A549 (cell line): Measurements from ENCODE around the gene MTHFD2.

Experiments used
- CBX2 ChIP-seq: fragments of 200-600 bp; sonication (generic); IDR thresholded peaks from 2 replicates; pipeline ENCODE4 v1.6.1; 2016; ENCODE audit warnings: low read depth, mild to moderate bottlenecking, borderline replicate concordance
- EP300 ChIP-seq, 2 experiments: fragments of >200 bp; sonication (Bioruptor Twin); formaldehyde crosslinking; IDR thresholded peaks; 2 replicates in 1 of 2; 3 replicates in 1 of 2; pipeline ENCODE4 v1.6.1; 2016 to 2017
- KDM1A ChIP-seq: fragments of 200-600 bp; sonication (generic); IDR thresholded peaks from 2 replicates; pipeline ENCODE4 v1.6.1; 2016; ENCODE audit warnings: low read depth, mild to moderate bottlenecking
- NR3C1 ChIP-seq: fragments of >200 bp; sonication (Bioruptor Twin); formaldehyde crosslinking; IDR thresholded peaks from 3 replicates; pipeline ENCODE4 v1.6.1; 2017
- POLR2A ChIP-seq: IDR thresholded peaks from 2 replicates; pipeline ENCODE4 v1.6.1; 2012; ENCODE audit warnings: mild to moderate bottlenecking, low read length
- POLR2AphosphoS2 ChIP-seq: conservative IDR thresholded peaks from 2 replicates; pipeline ENCODE4 v1.6.1; 2012; ENCODE audit warnings: low read length, improper control_type of control experiment, inconsistent platforms
- RNF2 ChIP-seq: fragments of 200-600 bp; sonication (generic); IDR thresholded peaks from 2 replicates; pipeline ENCODE4 v1.6.1; 2016; ENCODE audit warnings: low read depth, mild to moderate bottlenecking, antibody characterized with exemption, moderate library complexity, borderline replicate concordance
- ZFP36 ChIP-seq: fragments of 450-650 bp; IDR thresholded peaks from 2 replicates; pipeline ENCODE4 v1.6.1; 2014; ENCODE audit warnings: borderline replicate concordance; ENCODE audit not compliant: partially characterized antibody
- TF ChIP-seq, protein P1 (sequence below): fragments of >200 bp; sonication (Bioruptor Twin); formaldehyde crosslinking; IDR thresholded peaks from 3 replicates; pipeline ENCODE4 v1.5.1; 2016
- TF ChIP-seq, protein P2 (sequence below): IDR thresholded peaks from 2 replicates; pipeline ENCODE4 v1.6.1; 2012
- TF ChIP-seq, protein P3 (sequence below): fragments of >200 bp; sonication (Bioruptor Twin); formaldehyde crosslinking; IDR thresholded peaks from 3 replicates; pipeline ENCODE4 v1.6.1; 2016
- TF ChIP-seq, protein P4 (sequence below): fragments of 150-350 bp; IDR thresholded peaks from 2 replicates; pipeline ENCODE4 v1.6.1; 2014; ENCODE audit warnings: low read depth, mild to moderate bottlenecking, low read length
- TF ChIP-seq, protein P5 (sequence below): IDR thresholded peaks from 2 replicates; pipeline ENCODE4 v1.6.1; 2012; ENCODE audit warnings: low read depth, borderline replicate concordance

DNA sequence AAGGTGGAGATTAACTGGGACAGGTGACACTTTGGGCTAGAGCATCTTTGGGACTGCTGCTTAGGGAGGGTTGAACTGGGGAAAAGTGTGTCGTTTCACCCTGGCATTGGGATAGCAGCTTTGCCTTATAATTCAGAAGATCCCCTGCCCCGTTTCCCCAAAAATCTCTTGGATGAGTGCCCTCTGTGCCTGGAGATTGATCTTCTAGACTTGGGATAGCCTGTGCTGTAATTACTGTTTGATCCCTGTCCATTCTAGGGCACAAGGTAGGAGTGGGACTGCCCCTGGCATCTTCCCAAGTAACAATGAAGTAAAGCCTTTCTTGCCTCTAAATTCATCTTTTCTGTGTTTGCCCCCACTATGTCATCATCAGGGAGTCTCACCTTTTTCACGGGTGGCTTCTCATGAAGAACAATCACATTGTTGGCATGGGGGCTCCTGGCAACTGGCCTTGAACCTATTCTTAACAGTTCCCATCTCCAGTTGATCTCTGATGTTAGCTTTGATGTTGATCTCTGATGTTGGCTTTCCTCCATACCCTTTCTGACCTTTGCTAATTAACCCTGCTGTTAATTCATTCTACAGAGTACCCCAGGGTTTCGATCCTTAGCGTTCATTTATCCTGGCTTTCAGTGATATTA is 21.6 kb downstream of the MTHFD2 start:
- TF ChIP-seq, protein P1, sequence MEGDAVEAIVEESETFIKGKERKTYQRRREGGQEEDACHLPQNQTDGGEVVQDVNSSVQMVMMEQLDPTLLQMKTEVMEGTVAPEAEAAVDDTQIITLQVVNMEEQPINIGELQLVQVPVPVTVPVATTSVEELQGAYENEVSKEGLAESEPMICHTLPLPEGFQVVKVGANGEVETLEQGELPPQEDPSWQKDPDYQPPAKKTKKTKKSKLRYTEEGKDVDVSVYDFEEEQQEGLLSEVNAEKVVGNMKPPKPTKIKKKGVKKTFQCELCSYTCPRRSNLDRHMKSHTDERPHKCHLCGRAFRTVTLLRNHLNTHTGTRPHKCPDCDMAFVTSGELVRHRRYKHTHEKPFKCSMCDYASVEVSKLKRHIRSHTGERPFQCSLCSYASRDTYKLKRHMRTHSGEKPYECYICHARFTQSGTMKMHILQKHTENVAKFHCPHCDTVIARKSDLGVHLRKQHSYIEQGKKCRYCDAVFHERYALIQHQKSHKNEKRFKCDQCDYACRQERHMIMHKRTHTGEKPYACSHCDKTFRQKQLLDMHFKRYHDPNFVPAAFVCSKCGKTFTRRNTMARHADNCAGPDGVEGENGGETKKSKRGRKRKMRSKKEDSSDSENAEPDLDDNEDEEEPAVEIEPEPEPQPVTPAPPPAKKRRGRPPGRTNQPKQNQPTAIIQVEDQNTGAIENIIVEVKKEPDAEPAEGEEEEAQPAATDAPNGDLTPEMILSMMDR: no peak
- TF ChIP-seq POLR2A (no peak), RNF2 (no peak), POLR2AphosphoS2 (0 out of 2 replicates have a peak, but pooled peaks have one; percentile 56), NR3C1 (no peak), KDM1A (no peak), EP300 (IDR thresholded peaks at IDR 0.05) (no peak), ZFP36 (no peak), CBX2 (no peak)
- TF ChIP-seq, protein P2, sequence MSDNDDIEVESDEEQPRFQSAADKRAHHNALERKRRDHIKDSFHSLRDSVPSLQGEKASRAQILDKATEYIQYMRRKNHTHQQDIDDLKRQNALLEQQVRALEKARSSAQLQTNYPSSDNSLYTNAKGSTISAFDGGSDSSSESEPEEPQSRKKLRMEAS: no peak
- TF ChIP-seq, protein P3, sequence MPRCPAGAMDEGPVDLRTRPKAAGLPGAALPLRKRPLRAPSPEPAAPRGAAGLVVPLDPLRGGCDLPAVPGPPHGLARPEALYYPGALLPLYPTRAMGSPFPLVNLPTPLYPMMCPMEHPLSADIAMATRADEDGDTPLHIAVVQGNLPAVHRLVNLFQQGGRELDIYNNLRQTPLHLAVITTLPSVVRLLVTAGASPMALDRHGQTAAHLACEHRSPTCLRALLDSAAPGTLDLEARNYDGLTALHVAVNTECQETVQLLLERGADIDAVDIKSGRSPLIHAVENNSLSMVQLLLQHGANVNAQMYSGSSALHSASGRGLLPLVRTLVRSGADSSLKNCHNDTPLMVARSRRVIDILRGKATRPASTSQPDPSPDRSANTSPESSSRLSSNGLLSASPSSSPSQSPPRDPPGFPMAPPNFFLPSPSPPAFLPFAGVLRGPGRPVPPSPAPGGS: no peak
- TF ChIP-seq, protein P4, sequence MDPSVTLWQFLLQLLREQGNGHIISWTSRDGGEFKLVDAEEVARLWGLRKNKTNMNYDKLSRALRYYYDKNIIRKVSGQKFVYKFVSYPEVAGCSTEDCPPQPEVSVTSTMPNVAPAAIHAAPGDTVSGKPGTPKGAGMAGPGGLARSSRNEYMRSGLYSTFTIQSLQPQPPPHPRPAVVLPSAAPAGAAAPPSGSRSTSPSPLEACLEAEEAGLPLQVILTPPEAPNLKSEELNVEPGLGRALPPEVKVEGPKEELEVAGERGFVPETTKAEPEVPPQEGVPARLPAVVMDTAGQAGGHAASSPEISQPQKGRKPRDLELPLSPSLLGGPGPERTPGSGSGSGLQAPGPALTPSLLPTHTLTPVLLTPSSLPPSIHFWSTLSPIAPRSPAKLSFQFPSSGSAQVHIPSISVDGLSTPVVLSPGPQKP: no peak
- TF ChIP-seq, protein P5, sequence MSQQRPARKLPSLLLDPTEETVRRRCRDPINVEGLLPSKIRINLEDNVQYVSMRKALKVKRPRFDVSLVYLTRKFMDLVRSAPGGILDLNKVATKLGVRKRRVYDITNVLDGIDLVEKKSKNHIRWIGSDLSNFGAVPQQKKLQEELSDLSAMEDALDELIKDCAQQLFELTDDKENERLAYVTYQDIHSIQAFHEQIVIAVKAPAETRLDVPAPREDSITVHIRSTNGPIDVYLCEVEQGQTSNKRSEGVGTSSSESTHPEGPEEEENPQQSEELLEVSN: no peak
